ENCODE data around the gene CCL26.
"Not testable (repeated sequence)": the region's sequence is repeated elsewhere in the genome, so short reads cannot be mapped to it uniquely, and the experiment has no call there.

CCL26 gene

GRCh38 chr7:75796420-75796819 lies 24.4 kb upstream of the CCL26 start:
- DNase-seq (ENCODE audit: low spot score), result no peak
- no peak for TF ChIP-seq CTCF (IDR thresholded peaks at IDR 0.05; ENCODE audit: borderline replicate concordance, control extremely low read depth, extremely low read depth, insufficient read depth, missing control alignments)
- in situ Hi-C loops (cut with MboI; ENCODE audit: low sequenced_read_pairs, unreplicated experiment), result no loop called here

- in situ Hi-C loops (cut with MboI; ENCODE audit: low sequenced_read_pairs, unreplicated experiment), result no loop called here
- no peak for TF ChIP-seq CTCF (IDR thresholded peaks at IDR 0.05; ENCODE audit: borderline replicate concordance, control extremely low read depth, extremely low read depth, insufficient read depth, missing control alignments)
- DNase-seq (ENCODE audit: low spot score), result no peak
Measured at GRCh38 chr7:75795831-75796285, 23.8 kb upstream of the CCL26 start.

GRCh38 chr7:75793676-75794075 lies 21.7 kb upstream of the CCL26 start:
- DNase-seq (ENCODE audit: low spot score), result no peak
- no peak for TF ChIP-seq CTCF (IDR thresholded peaks at IDR 0.05; ENCODE audit: borderline replicate concordance, control extremely low read depth, extremely low read depth, insufficient read depth, missing control alignments)
- in situ Hi-C loops (cut with MboI; ENCODE audit: low sequenced_read_pairs, unreplicated experiment), result no loop called here

- in situ Hi-C loops (cut with MboI; ENCODE audit: low sequenced_read_pairs, unreplicated experiment), result not testable (repeated sequence)
Measured at GRCh38 chr7:75792567-75792966, 20.6 kb upstream of the CCL26 start.

GRCh38 chr7:75789361-75789924 lies 17.4 kb upstream of the CCL26 start:
- TF ChIP-seq CTCF (IDR thresholded peaks at IDR 0.05; ENCODE audit: borderline replicate concordance, control extremely low read depth, extremely low read depth, insufficient read depth, missing control alignments), result no peak
- no peak for DNase-seq (ENCODE audit: low spot score)
- in situ Hi-C loops (cut with MboI; ENCODE audit: low sequenced_read_pairs, unreplicated experiment), result no loop called here

More at GRCh38 chr7:75792567-75792966, 20.6 kb upstream of the CCL26 start:
- DNase-seq (ENCODE audit: low spot score), result not testable (repeated sequence)

GRCh38 chr7:75788154-75788847 lies 16.3 kb upstream of the CCL26 start:
- DNase-seq (ENCODE audit: low spot score); in situ Hi-C loops (cut with MboI; ENCODE audit: low sequenced_read_pairs, unreplicated experiment): not testable (repeated sequence)

GRCh38 chr7:75783058-75783457 lies 11.0 kb upstream of the CCL26 start:
- in situ Hi-C loops (cut with MboI; ENCODE audit: low sequenced_read_pairs, unreplicated experiment); DNase-seq (ENCODE audit: low spot score): not testable (repeated sequence)

- DNase-seq (ENCODE audit: low spot score); in situ Hi-C loops (cut with MboI; ENCODE audit: low sequenced_read_pairs, unreplicated experiment): not testable (repeated sequence)
Measured at GRCh38 chr7:75780647-75781273, 8.7 kb upstream of the CCL26 start.

- DNase-seq (ENCODE audit: low spot score); in situ Hi-C loops (cut with MboI; ENCODE audit: low sequenced_read_pairs, unreplicated experiment): not testable (repeated sequence)
Measured at GRCh38 chr7:75779516-75779915, 7.5 kb upstream of the CCL26 start.

- DNase-seq (ENCODE audit: low spot score); in situ Hi-C loops (cut with MboI; ENCODE audit: low sequenced_read_pairs, unreplicated experiment): not testable (repeated sequence)
Measured at GRCh38 chr7:75779035-75779434, 7.0 kb upstream of the CCL26 start.

Data from GM13976 (cell line).